ENCODE data around the gene CD86.

Gene CD86

DNA sequence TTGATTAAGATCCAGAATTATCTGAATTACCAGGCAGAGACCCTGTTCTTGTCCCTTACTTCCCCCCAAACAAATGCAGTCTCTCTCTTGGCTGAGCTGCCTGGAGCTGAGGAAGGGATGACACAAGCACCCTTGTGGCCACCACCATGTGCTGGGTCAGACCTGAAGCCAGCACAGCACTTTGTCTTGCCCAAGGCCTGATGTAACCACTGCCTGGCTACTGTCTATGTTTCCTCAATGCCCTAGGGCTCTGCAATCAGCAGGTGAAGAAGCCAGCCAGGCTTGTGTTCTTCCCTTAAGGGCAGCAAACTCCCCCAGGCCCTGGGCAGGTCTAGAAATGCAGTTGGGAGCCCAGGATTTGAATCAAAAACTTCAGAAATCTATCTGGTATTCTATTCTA is 112.5 kb downstream of the CD86 start:
- TF ChIP-seq POLR2AphosphoS5 (IDR thresholded peaks at IDR 0.05; ENCODE audit: low read depth, low read length) (no peak), TAF1 (IDR thresholded peaks at IDR 0.05; ENCODE audit: borderline replicate concordance, insufficient read depth, low read length) (no peak)

- TF ChIP-seq TAF1 (IDR thresholded peaks at IDR 0.05; ENCODE audit: borderline replicate concordance, insufficient read depth, low read length) (no peak), SIN3A (IDR thresholded peaks at IDR 0.05; ENCODE audit: borderline replicate concordance, insufficient read depth, low read length) (no peak)
These were observed 112.9 kb downstream of the CD86 start for GRCh38 chr3:122168044-122168443.

DNA sequence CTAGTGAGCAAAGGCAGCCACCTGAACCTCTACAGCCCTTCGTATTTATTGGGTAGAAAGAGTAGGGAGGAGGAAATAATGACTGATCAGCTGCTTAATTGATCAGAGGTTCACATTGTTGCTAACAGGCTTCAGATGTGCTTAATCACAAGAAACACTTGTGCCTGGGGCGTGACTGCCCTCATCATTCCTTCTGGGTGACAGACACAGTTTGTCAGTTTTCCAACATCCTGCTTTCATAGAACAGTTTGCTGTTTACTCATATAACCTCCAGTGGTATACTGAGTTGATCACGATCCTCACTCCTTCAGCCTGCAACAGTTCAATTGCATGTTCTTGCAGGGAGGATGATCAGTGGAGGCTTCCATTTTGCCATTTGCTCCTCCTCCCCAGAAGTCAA is 114.7 kb downstream of the CD86 start:
- no peak for TF ChIP-seq SIN3A (IDR thresholded peaks at IDR 0.05; ENCODE audit: borderline replicate concordance, insufficient read depth, low read length)
- TF ChIP-seq TAF1 (IDR thresholded peaks at IDR 0.05; ENCODE audit: borderline replicate concordance, insufficient read depth, low read length), result no peak
- TF ChIP-seq, protein P1, sequence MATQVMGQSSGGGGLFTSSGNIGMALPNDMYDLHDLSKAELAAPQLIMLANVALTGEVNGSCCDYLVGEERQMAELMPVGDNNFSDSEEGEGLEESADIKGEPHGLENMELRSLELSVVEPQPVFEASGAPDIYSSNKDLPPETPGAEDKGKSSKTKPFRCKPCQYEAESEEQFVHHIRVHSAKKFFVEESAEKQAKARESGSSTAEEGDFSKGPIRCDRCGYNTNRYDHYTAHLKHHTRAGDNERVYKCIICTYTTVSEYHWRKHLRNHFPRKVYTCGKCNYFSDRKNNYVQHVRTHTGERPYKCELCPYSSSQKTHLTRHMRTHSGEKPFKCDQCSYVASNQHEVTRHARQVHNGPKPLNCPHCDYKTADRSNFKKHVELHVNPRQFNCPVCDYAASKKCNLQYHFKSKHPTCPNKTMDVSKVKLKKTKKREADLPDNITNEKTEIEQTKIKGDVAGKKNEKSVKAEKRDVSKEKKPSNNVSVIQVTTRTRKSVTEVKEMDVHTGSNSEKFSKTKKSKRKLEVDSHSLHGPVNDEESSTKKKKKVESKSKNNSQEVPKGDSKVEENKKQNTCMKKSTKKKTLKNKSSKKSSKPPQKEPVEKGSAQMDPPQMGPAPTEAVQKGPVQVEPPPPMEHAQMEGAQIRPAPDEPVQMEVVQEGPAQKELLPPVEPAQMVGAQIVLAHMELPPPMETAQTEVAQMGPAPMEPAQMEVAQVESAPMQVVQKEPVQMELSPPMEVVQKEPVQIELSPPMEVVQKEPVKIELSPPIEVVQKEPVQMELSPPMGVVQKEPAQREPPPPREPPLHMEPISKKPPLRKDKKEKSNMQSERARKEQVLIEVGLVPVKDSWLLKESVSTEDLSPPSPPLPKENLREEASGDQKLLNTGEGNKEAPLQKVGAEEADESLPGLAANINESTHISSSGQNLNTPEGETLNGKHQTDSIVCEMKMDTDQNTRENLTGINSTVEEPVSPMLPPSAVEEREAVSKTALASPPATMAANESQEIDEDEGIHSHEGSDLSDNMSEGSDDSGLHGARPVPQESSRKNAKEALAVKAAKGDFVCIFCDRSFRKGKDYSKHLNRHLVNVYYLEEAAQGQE (IDR thresholded peaks at IDR 0.05; ENCODE audit: insufficient read depth in 1 of 2, low read depth in 2 of 2, low read length in 2 of 2), result no peak
- TF ChIP-seq POLR2AphosphoS5 (IDR thresholded peaks at IDR 0.05; ENCODE audit: low read depth, low read length), result no peak
- no peak for TF ChIP-seq FOXP2 (optimal IDR thresholded peaks at IDR 0.05; ENCODE audit: borderline replicate concordance, extremely low read depth, extremely low read length, insufficient read depth)
